HG03439 (cell line): Measurements from ENCODE around the gene GRIP1.
A peak's percentile ranks its signal among the peaks of the same experiment; 100 is the strongest.

Source experiments
- ATAC-seq: cut with Tn5 transposase; IDR thresholded peaks from one replicate; pipeline ENCODE4 v1.9.1; 2021; ENCODE audit warnings: mild to moderate bottlenecking, moderate library complexity; ENCODE audit not compliant: unreplicated experiment

The GRIP1 gene

GRCh38 chr12:66647034-66647691 is 31.7 kb downstream of the GRIP1 start:
- no peak for ATAC-seq

- no peak for ATAC-seq
Measured at GRCh38 chr12:66644151-66644550, 34.7 kb downstream of the GRIP1 start.

- no peak for ATAC-seq
Measured at GRCh38 chr12:66640691-66641460, 38.0 kb downstream of the GRIP1 start.

- ATAC-seq, result no peak
Measured at GRCh38 chr12:66638666-66639065, 40.2 kb downstream of the GRIP1 start.

GRCh38 chr12:66637699-66638301 is 41.1 kb downstream of the GRIP1 start:
- no peak for ATAC-seq

GRCh38 chr12:66636771-66637170 is 42.1 kb downstream of the GRIP1 start:
- ATAC-seq, result no peak

GRCh38 chr12:66633676-66634075 is 45.2 kb downstream of the GRIP1 start:
- no peak for ATAC-seq

GRCh38 chr12:66629138-66629870 is 49.6 kb downstream of the GRIP1 start:
- no peak for ATAC-seq

GRCh38 chr12:66627988-66628317 is 50.9 kb downstream of the GRIP1 start:
- no peak for ATAC-seq

GRCh38 chr12:66627270-66627987 is 51.4 kb downstream of the GRIP1 start:
- no peak for ATAC-seq

- ATAC-seq, result peak; percentile 69
Measured at GRCh38 chr12:66624806-66625205, 54.1 kb downstream of the GRIP1 start.

GRCh38 chr12:66623455-66623854 is 55.4 kb downstream of the GRIP1 start:
- no peak for ATAC-seq

GRCh38 chr12:66620688-66621087 is 58.2 kb downstream of the GRIP1 start:
- no peak for ATAC-seq

GRCh38 chr12:66620026-66620425 is 58.9 kb downstream of the GRIP1 start:
- no peak for ATAC-seq

- no peak for ATAC-seq
Measured at GRCh38 chr12:66617991-66618390, 60.9 kb downstream of the GRIP1 start.

GRCh38 chr12:66612090-66612775 is 66.6 kb downstream of the GRIP1 start:
- no peak for ATAC-seq

- ATAC-seq, result no peak
Measured at GRCh38 chr12:66607147-66607546, 71.7 kb downstream of the GRIP1 start.

GRCh38 chr12:66605293-66605692 is 73.6 kb downstream of the GRIP1 start:
- no peak for ATAC-seq

GRCh38 chr12:66603981-66604479 is 74.8 kb downstream of the GRIP1 start:
- no peak for ATAC-seq

GRCh38 chr12:66603461-66603860 is 75.4 kb downstream of the GRIP1 start:
- ATAC-seq, result no peak
